ENCODE measurements around the gene PHACTR3. TPM values are rescaled to one million over a fixed set of nuclear protein-coding genes. Genes with fewer than 3 reads are reported as not detected.

The PHACTR3 gene
- total RNA-seq, 1 donor from 2014 or later, result 8.7 TPM

DNA sequence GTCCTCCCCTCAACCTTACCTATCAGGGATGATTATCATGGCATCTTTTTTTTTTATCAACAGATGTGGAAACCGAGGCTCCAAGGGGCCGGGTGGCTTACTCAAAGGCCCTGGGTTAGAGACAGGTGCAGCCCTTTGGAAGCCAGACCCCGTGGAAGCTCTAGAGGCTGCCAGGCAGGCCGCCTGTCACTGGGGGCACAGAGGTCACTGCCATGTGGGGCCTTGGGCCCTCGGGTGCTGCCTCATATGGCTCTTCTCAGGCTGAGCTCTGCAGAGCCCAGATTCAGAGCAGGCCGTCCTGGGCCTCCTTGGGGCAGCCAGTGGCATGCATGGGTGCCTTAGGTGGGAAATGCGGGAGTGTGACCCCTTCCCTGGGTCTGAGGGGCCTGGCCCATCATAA, 136.3 kb downstream of the PHACTR3 start:
- Mint-ChIP-seq H3K4me3 (ENCODE audit: unreplicated experiment) (no peak overlapping the region), H3K4me1 (ENCODE audit: unreplicated experiment) (peaks cover 2% of the 10 kb centered on the region), H3K9me3 (ENCODE audit: unreplicated experiment) (no peaks in the 10 kb centered on the region), H3K36me3 (ENCODE audit: low read depth, unreplicated experiment) (peaks cover 6% of the 10 kb centered on the region), H3K27ac (ENCODE audit: unreplicated experiment) (no peak overlapping the region), H3K27me3 (ENCODE audit: unreplicated experiment) (peaks cover 12% of the 10 kb centered on the region)
- no peak for DNase-seq (ENCODE audit: low spot score)
- TF ChIP-seq, protein P1, sequence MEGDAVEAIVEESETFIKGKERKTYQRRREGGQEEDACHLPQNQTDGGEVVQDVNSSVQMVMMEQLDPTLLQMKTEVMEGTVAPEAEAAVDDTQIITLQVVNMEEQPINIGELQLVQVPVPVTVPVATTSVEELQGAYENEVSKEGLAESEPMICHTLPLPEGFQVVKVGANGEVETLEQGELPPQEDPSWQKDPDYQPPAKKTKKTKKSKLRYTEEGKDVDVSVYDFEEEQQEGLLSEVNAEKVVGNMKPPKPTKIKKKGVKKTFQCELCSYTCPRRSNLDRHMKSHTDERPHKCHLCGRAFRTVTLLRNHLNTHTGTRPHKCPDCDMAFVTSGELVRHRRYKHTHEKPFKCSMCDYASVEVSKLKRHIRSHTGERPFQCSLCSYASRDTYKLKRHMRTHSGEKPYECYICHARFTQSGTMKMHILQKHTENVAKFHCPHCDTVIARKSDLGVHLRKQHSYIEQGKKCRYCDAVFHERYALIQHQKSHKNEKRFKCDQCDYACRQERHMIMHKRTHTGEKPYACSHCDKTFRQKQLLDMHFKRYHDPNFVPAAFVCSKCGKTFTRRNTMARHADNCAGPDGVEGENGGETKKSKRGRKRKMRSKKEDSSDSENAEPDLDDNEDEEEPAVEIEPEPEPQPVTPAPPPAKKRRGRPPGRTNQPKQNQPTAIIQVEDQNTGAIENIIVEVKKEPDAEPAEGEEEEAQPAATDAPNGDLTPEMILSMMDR (IDR thresholded peaks at IDR 0.05; ENCODE audit: unreplicated experiment), result no peak

DNA sequence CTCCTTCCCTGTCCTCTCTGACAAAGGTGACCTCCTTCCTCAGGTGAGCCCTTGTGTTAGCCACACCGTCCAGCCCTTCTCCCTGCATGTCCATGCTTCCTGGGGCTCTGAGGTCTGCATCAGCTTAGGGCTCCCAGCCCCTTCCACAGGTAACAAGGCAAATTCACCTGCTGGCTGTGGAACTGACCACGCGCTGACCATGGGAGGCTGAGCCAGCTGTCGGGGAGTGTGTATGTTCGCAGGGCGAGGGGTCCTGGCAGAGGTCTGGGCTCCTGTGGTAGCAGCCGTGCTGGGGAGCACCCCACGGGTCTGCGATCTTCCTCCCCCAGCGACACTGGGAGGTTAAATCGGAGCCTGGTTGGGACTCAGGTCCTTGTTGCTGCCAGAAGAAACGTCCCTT, 136.7 kb downstream of the PHACTR3 start:
- H3K4me1 Mint-ChIP-seq (ENCODE audit: unreplicated experiment), result no peaks in the 10 kb centered on the region
- H3K9me3 Mint-ChIP-seq (ENCODE audit: unreplicated experiment), result no peaks in the 10 kb centered on the region
- H3K36me3 Mint-ChIP-seq (ENCODE audit: low read depth, unreplicated experiment), result peaks cover 6% of the 10 kb centered on the region
- TF ChIP-seq, protein P1 (IDR thresholded peaks at IDR 0.05; ENCODE audit: unreplicated experiment), result no peak
- DNase-seq (ENCODE audit: low spot score), result no peak
- H3K4me3 Mint-ChIP-seq (ENCODE audit: unreplicated experiment), result no peak overlapping the region
- no peak overlapping the region for H3K27ac Mint-ChIP-seq (ENCODE audit: unreplicated experiment)
- peaks cover 12% of the 10 kb centered on the region for H3K27me3 Mint-ChIP-seq (ENCODE audit: unreplicated experiment)

DNA sequence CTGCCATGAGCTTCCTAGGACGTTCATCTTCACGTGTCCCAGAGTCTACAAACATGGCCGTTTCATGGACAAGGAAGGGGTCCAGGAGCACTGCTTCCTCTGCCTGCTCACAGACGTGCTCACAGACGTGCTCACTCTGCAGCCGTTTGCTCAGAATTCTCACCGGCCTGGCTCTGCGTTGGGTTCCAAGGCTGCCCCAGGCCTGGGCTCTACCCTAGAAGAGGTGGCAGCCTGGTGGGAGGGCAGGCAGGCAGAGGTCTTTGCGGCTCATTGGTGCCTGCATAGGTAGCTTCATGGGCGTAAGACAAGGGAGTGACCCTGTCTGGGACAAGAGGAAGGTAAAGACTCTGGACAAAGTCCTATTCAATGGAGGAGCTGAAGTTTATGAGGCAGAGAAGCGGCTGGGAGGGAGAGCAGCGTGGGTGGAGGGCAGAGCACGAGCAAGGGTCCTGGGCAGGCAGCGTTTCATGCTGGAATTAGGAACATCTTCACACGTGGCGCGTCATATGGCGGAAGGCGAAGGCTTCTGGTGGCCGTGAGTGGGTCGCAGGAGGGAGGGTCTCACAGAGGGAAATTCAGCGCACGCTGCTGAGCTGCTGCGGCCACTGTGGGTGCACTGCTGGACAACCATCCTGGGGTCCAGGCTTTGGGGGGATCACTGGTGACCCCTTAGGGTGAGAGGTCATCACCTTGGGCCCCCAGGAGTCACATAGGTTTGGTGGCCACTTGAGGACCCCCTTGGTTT, 138.2 kb downstream of the PHACTR3 start:
- Mint-ChIP-seq H3K4me1 (ENCODE audit: unreplicated experiment) (no peaks in the 10 kb centered on the region), H3K9me3 (ENCODE audit: unreplicated experiment) (no peaks in the 10 kb centered on the region), H3K27ac (ENCODE audit: unreplicated experiment) (no peak overlapping the region), H3K27me3 (ENCODE audit: unreplicated experiment) (peaks cover 10% of the 10 kb centered on the region), H3K4me3 (ENCODE audit: unreplicated experiment) (no peak overlapping the region), H3K36me3 (ENCODE audit: low read depth, unreplicated experiment) (peaks cover 3% of the 10 kb centered on the region)
- TF ChIP-seq, protein P1 (IDR thresholded peaks at IDR 0.05; ENCODE audit: unreplicated experiment), result no peak
- no peak for DNase-seq (ENCODE audit: low spot score)

DNA sequence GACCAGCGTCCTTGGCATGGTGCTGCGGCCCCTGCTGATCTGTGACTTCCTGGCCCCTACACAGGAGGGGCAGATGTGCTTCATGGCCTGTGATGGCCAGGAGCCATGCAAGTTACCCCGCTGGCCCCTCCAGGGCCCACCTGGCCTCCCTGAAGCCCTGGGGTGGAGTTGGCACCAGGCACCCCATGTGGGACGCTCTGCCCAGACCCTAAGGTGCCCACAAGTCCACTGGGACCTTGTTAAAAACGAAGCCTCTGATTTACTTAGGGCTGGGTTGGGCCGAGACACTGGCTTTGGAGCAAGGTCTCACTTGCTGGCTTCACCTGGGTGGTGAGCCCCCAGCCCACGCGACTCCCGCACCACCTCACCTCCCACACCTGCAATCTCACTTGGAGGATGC, 139.0 kb downstream of the PHACTR3 start:
- Mint-ChIP-seq H3K4me1 (ENCODE audit: unreplicated experiment) (no peaks in the 10 kb centered on the region), H3K9me3 (ENCODE audit: unreplicated experiment) (no peaks in the 10 kb centered on the region), H3K4me3 (ENCODE audit: unreplicated experiment) (no peak overlapping the region), H3K27ac (ENCODE audit: unreplicated experiment) (no peak overlapping the region), H3K27me3 (ENCODE audit: unreplicated experiment) (peaks cover 6% of the 10 kb centered on the region), H3K36me3 (ENCODE audit: low read depth, unreplicated experiment) (no peaks in the 10 kb centered on the region)
- TF ChIP-seq, protein P1 (IDR thresholded peaks at IDR 0.05; ENCODE audit: unreplicated experiment), result no peak
- no peak for DNase-seq (ENCODE audit: low spot score)

DNA sequence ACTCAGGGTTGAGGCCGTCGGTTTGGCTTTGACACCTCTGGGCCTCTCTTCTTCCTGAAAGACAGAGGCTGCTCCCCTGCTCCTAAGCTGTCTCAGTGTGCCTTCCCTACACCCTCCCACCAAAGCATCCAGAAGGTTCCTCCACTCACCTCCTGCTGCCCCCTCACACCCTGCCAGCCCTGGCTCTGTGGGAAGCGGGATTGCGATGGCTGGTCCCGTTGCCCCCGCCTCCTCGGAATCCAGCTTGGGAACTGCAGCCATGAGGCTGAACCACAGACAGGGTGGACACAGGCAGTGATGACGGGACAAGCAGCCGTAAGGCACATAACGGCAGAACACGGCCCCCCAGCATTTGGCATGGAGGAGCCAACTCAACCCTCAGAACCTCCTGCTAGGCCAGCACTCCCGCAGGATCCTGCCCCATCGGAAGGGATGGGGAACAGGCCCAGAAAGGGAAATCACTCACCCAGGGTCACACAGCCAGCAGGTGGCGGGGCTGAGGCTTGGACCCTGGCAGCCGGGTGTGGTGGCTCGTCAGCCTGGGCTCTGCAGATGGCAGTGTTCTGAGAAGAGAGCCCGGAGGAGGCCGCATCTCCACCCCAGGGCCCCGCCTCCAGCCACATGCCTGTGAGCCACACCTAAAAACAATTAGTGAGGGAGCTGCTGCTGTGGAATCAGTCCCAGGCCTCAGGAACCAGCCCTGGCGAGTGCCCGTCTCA, 139.6 kb downstream of the PHACTR3 start:
- Mint-ChIP-seq H3K27ac (ENCODE audit: unreplicated experiment) (no peak overlapping the region), H3K27me3 (ENCODE audit: unreplicated experiment) (peaks cover 1% of the 10 kb centered on the region), H3K9me3 (ENCODE audit: unreplicated experiment) (no peaks in the 10 kb centered on the region), H3K36me3 (ENCODE audit: low read depth, unreplicated experiment) (no peaks in the 10 kb centered on the region), H3K4me1 (ENCODE audit: unreplicated experiment) (no peaks in the 10 kb centered on the region), H3K4me3 (ENCODE audit: unreplicated experiment) (no peak overlapping the region)
- TF ChIP-seq, protein P1 (IDR thresholded peaks at IDR 0.05; ENCODE audit: unreplicated experiment), result no peak
- DNase-seq (ENCODE audit: low spot score), result no peak
